GM18526 (cell line): ENCODE data around the gene NT5C.

Experiments used
- POLR2A ChIP-seq: IDR thresholded peaks from 3 replicates; pipeline ENCODE4 v1.6.1; 2011; ENCODE audit not compliant: insufficient read length; ENCODE audit errors: extremely low read depth

NT5C gene

DNA sequence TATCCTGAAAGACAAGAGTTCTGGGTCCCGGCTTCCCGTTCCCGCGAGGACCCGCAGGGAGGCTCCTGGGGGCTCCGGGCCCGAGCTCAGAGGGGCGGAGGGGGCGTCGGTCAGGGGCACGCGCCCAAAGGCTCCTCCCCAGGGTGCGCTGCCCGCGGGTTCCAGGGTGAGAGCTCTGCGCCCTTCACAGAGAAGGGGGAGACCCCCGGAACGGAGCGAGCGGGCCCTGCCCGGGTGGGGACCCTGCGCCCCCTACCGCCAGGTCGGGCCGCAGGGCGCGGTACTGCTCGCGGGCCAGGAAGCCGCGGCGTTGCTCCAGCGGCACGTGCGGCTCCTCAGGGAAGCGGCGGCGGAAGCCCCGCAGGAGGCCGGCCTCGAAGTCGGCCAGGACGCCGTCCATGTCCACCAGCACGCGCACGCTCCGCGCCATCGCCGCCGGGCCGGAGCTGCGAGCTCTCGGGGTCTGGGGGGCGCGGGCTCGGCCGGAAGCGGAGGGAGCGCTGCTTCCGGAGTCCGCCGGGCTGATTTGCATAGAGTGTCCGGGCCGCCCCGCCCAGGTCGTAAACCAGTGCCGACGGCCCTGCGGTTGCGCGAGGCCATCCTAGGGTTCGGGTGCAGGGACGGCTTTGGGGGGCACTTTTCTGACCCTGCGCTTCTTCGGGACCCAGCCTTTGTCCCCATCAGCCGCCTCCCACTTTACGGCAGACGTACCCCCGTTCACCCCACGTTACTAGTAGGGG lies at the start of gene NT5C:
Gene NT5C (minus strand): TSS at position 465 of the 740 bp plus-strand sequence. CDS start 35 bp downstream, at position 430.
- TF ChIP-seq POLR2A: peak; percentile 90

DNA sequence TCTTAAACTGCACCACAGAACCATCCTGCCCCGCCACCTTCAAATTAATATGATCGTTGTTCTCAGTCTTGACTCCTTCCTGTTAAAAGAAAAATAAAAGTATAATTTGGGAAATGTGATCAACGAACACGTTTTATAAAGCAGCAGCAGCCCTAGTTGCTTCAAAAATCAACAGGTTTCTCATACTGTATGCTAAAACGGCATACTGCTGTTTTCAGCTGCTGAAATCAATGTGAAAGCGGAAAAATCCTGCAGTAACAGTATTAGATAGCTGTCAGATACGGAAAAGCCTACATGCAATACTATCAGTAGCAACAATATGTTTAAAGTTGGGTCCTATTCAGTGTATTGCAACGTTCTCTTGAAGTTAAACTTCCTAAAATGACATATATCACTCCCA lies 49.6 kb upstream of the NT5C start:
- no peak for TF ChIP-seq POLR2A

DNA sequence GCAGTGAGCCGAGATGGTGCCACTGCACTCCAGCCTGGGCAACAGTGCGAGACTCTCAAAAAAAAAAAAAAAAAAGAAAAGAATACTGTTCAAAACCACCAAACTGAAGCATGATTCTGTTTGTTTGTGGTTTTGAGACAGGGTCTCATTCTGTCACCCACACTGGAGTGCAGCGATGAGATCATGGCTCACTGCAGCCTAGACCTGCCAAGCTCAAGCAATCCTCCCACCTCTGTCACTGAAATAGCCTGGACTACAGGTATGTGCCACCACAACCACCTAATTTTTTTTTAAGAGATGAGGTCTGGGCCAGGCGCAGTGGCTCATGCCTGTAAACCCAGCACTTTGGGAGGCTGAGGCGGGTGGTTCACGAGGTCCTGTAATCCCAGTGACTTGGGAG lies 46.9 kb upstream of the NT5C start:
- no peak for TF ChIP-seq POLR2A

GRCh38 chr17:75176625-75177024 lies 45.1 kb upstream of the NT5C start:
- TF ChIP-seq POLR2A: no peak

GRCh38 chr17:75174996-75175395 lies 43.5 kb upstream of the NT5C start:
- no peak for TF ChIP-seq POLR2A

- TF ChIP-seq POLR2A: no peak
Measured at GRCh38 chr17:75173526-75173925, 42.0 kb upstream of the NT5C start.

GRCh38 chr17:75168998-75169397 lies 37.5 kb upstream of the NT5C start:
- no peak for TF ChIP-seq POLR2A

DNA sequence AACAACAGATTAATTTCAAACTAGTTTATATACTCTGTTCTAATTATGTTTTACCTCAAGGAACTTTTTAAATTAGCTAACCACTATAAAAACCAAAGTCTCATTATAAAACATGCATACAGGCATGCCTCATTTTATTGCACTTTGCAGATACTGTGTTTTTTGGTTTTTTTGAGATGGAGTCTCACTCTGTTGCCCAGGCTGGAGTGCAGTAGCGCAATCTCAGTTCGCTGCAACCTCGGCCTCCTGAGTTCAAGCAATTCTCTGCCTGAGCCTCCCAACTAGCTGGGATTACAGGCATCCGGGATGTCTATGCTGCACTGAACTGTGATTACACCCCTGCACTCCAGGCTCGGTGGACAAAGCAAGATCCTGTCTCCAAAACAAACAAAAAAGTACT lies 31.5 kb upstream of the NT5C start:
- no peak for TF ChIP-seq POLR2A

- TF ChIP-seq POLR2A: no peak
Measured at GRCh38 chr17:75160211-75160610, 28.7 kb upstream of the NT5C start.

- no peak for TF ChIP-seq POLR2A
Measured at GRCh38 chr17:75159196-75160031, 27.9 kb upstream of the NT5C start.

DNA sequence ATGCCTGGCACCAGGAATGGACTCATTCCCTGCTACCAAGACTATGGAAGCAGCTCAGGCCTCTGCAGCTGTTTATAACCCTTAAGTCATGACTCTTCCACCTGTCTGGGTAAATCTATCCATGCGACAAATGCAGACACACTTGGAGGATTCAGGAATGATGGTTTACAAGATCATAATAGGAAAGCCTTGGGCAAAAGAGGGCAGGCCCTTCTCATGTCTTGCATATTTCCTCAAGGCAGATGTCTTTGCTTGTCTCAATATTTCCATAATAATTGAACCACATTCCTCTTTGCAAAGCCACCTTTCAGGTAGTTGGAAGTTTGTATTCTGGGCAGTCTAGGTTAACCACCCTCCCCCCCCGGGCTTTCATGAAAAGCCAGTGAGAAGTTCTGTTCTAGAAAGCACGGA lies 23.7 kb upstream of the NT5C start:
- TF ChIP-seq POLR2A: no peak

DNA sequence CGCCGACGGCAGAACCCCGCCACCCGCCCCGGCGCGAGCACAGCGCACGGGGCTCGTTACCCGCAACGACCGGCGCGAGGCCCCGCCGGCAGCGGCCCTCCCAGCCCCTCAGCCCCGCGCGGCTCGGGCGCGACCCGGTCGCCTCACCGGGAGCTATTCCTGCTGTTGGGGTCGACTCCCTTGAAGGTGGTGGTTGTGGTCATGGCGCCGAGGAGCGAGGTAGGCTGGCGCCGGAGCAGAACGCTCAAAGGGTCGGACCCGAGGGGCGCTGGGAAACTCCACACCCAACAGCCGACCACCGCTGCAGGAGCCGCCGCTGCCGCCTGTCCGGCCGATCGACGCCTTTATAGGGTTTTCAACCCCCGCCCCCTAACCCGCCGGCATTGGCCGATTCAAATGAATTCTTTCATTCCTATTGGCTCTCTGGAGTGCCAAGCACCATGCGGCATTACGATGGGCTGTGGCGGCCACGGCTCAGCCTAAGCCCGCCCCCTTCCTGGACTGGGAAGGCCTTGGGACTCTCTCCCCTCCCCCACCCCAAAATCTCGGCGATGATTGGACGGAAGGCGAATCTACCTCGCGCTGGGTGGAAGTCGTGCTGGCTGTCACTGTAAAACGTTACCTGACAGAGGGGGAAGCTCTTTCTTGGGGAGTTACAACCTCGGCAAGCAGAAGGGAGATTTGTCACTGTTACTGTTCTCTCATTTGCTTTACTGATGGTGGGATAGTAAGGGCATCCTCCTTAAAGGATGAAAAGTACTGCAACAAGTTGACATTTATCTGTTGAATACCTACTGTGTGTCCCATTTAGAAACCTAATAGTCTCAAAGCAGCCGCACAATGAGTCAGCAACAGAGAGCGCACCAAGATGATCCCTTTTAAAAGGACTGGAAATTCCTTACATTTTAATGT lies 22.9 kb upstream of the NT5C start, which contains the start of gene JPT1:
Gene JPT1 (minus strand): TSS at position 318 of the 912 bp plus-strand sequence. CDS start 115 bp downstream, at position 203.
- peak; percentile 100 for TF ChIP-seq POLR2A

DNA sequence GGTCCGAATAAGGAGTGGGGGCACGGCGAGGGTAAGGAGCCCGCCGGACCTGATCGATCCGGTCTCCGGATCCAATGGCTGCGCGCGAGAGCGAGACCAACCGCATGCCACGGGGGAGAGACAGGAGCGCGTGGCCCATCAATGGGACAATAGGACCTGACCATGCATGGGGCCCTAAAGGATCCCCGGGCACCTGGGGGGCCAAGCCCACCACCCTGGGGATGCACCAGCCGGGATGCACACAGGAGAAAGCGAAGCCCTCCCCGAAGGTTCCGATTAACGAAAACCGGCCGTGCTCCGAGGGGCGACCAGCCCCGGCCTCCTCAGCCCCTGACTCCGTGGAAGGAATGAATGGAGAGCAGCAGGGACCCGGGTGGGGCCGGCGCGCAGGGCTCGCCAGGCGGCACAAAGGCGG lies 22.2 kb upstream of the NT5C start:
- no peak for TF ChIP-seq POLR2A

GRCh38 chr17:75152922-75153779 lies 21.6 kb upstream of the NT5C start:
- TF ChIP-seq POLR2A: no peak
